Thyroid gland (tissue), 4 donors: ENCODE results near the gene SMURF1. TPM values are rescaled to one million over a fixed set of nuclear protein-coding genes. Genes with fewer than 3 reads are reported as not detected.

Source experiments
- DNase-seq, 2 donors: peaks; one replicate each; pipeline ENCODE4 v3.0.0-alpha.2; 2019
- H3K27ac ChIP-seq, 3 donors: fragments of 200-600 bp; sonication (generic); 1 replicate in 2 of 3; 2 replicates in 1 of 3; pipeline ENCODE4 v1.5.1; 2016 to 2019; ENCODE audit warnings: mild to moderate bottlenecking in 1 of 3, moderate library complexity in 1 of 3
- H3K27me3 ChIP-seq: fragments of 200-600 bp; sonication (generic); one replicate; pipeline ENCODE4 v1.5.1; 2019
- H3K36me3 ChIP-seq, 2 donors: fragments of 200-600 bp; sonication (generic); one replicate each; pipeline ENCODE4 v1.5.1; 2016 to 2019
- H3K4me1 ChIP-seq, 2 donors: fragments of 200-600 bp; sonication (generic); one replicate each; pipeline ENCODE4 v1.5.1; 2017 to 2019
- H3K4me3 ChIP-seq, 3 donors: fragments of 200-600 bp; sonication (generic); replicated peaks in 1 of 3; 1 replicate in 2 of 3; 2 replicates in 1 of 3; pipeline ENCODE4 v1.5.1; 2016; ENCODE audit warnings: mild to moderate bottlenecking in 1 of 3
- H3K9me3 ChIP-seq: fragments of 200-600 bp; sonication (generic); one replicate; pipeline ENCODE4 v1.5.1; 2017
- CTCF ChIP-seq, 6 experiments: fragments of 200-600 bp in 3 of 6; fragments of 450-650 bp in 3 of 6; sonication (generic) in 3 of 6; IDR thresholded peaks; one replicate each; pipeline ENCODE4 v1.5.1; 2016 to 2019; ENCODE audit warnings: antibody characterized with exemption in 6 of 6, mild to moderate bottlenecking in 2 of 6, inconsistent platforms in 1 of 6, moderate library complexity in 1 of 6
- POLR2A ChIP-seq, 2 donors: fragments of 450-650 bp; IDR thresholded peaks; one replicate each; pipeline ENCODE4 v1.6.1; 2017; ENCODE audit warnings: antibody characterized with exemption in 2 of 2, mild to moderate bottlenecking in 2 of 2, moderate library complexity in 1 of 2
- WGBS, 2 donors: methylation state at CpG; one replicate each; pipeline ENCODE4 v1.1.5; 2017; 5-methylcytosine and 5-hydroxymethylcytosine counted together
- intact Hi-C: fragments of 100-400 bp; cut with DNase I; formaldehyde crosslinking; loops from one replicate; pipeline ENCODE4 v1.15.1; 2023
- total RNA-seq, 4 donors: library from RNA; depleted of rRNA; stranded (reverse); fragments of >200 nt; gene quantifications; one replicate each; pipeline ENCODE4 v1.2.3, GENCODE V29; 2016

Gene SMURF1
- total RNA-seq, 4 donors from 2014 or later = 13.9 to 20.6 (median 16.7) TPM

GRCh38 chr7:99094401-99094800, 49.5 kb downstream of the SMURF1 start:
- no peak for DNase-seq
- H3K36me3 ChIP-seq = no peaks in the 10 kb centered on the region
- H3K4me1 ChIP-seq = no peaks in the 10 kb centered on the region
- H3K27ac ChIP-seq = no peak overlapping the region
- no peaks in the 10 kb centered on the region for H3K27me3 ChIP-seq
- intact Hi-C loops = no loop called here
- no peak overlapping the region for H3K4me3 ChIP-seq
- H3K9me3 ChIP-seq = no peaks in the 10 kb centered on the region
- no peak for TF ChIP-seq CTCF (IDR thresholded peaks at IDR 0.05)
- no peak for TF ChIP-seq POLR2A (IDR thresholded peaks at IDR 0.05)

- TF ChIP-seq CTCF (IDR thresholded peaks at IDR 0.05) (no peak), POLR2A (IDR thresholded peaks at IDR 0.05) (no peak)
- H3K4me1 ChIP-seq = no peaks in the 10 kb centered on the region
- no peak for DNase-seq
- no peaks in the 10 kb centered on the region for H3K9me3 ChIP-seq
- H3K4me3 ChIP-seq = no peak overlapping the region
- intact Hi-C loops = no loop called here
- H3K27me3 ChIP-seq = no peaks in the 10 kb centered on the region
- 93 to 96% methylated on average over 11 of the region's 11 CpGs for WGBS, 2 donors
- H3K27ac ChIP-seq = no peak overlapping the region
- H3K36me3 ChIP-seq = no peaks in the 10 kb centered on the region
Observed at GRCh38 chr7:99092064-99092720, 51.7 kb downstream of the SMURF1 start.

GRCh38 chr7:99090771-99091542, 53.0 kb downstream of the SMURF1 start:
- no peaks in the 10 kb centered on the region for H3K36me3 ChIP-seq
- no peaks in the 10 kb centered on the region for H3K9me3 ChIP-seq
- H3K27me3 ChIP-seq = no peaks in the 10 kb centered on the region
- no peaks in the 10 kb centered on the region for H3K4me1 ChIP-seq
- TF ChIP-seq CTCF (IDR thresholded peaks at IDR 0.05) = no peak
- TF ChIP-seq POLR2A (IDR thresholded peaks at IDR 0.05) = no peak
- no peak overlapping the region for H3K4me3 ChIP-seq
- no peak overlapping the region for H3K27ac ChIP-seq
- DNase-seq = no peak
- intact Hi-C loops = no loop called here
- WGBS, 2 donors = 93 to 95% methylated on average over 6 of the region's 6 CpGs

- H3K27me3 ChIP-seq = no peaks in the 10 kb centered on the region
- no peaks in the 10 kb centered on the region for H3K9me3 ChIP-seq
- H3K27ac ChIP-seq = no peak overlapping the region
- WGBS, 2 donors = 86% methylated on average over 7 of the region's 7 CpGs
- DNase-seq = no peak
- no peak for TF ChIP-seq CTCF (IDR thresholded peaks at IDR 0.05)
- no peak for TF ChIP-seq POLR2A (IDR thresholded peaks at IDR 0.05)
- intact Hi-C loops = no loop called here
- no peaks in the 10 kb centered on the region for H3K4me1 ChIP-seq
- no peak overlapping the region for H3K4me3 ChIP-seq
- H3K36me3 ChIP-seq = no peaks in the 10 kb centered on the region
Observed at GRCh38 chr7:99089914-99090629, 53.8 kb downstream of the SMURF1 start.

GRCh38 chr7:99086944-99087343, 57.0 kb downstream of the SMURF1 start:
- no peak overlapping the region for H3K27ac ChIP-seq
- intact Hi-C loops = no loop called here
- 95 to 97% methylated on average over 2 of the region's 2 CpGs for WGBS, 2 donors

More at GRCh38 chr7:99086944-99087343, 57.0 kb downstream of the SMURF1 start:
- no peak overlapping the region for H3K4me3 ChIP-seq
- no peaks in the 10 kb centered on the region for H3K36me3 ChIP-seq
- DNase-seq = no peak
- H3K9me3 ChIP-seq = no peaks in the 10 kb centered on the region
- no peaks in the 10 kb centered on the region for H3K4me1 ChIP-seq
- H3K27me3 ChIP-seq = no peaks in the 10 kb centered on the region
- TF ChIP-seq POLR2A (IDR thresholded peaks at IDR 0.05) = no peak
- TF ChIP-seq CTCF (IDR thresholded peaks at IDR 0.05) = no peak
